ENCODE results near the gene ATRN. TPM values are rescaled to one million over a fixed set of nuclear protein-coding genes. Genes with fewer than 3 reads are reported as not detected.

ATRN gene
- total and polyA plus RNA-seq, 4 donors: 4.2 to 38.5 (median 21.2) TPM

GRCh38 chr20:3583765-3584164 lies 112.9 kb downstream of the ATRN start:
- WGBS, 2 donors: 86 to 99% methylated on average over 7 of the region's 7 CpGs
- H3K9ac ChIP-seq (ENCODE audit: insufficient read depth in 1 of 2, low read length in 2 of 2): no peak overlapping the region
- no peak for TF ChIP-seq CTCF (IDR thresholded peaks at IDR 0.05; ENCODE audit: control extremely low read depth, extremely low read depth)
- H3K4me1 ChIP-seq (ENCODE audit: control insufficient read depth in 5 of 5, insufficient read depth in 5 of 5, low read length in 5 of 5): no peaks in the 10 kb centered on the region
- no peak overlapping the region for H3K4me3 ChIP-seq
- peaks cover 16 to 30% (median 24%) of the 10 kb centered on the region in 4 donors for H3K36me3 ChIP-seq (ENCODE audit: control insufficient read depth in 4 of 4, insufficient read depth in 4 of 4, low read length in 4 of 4)
- no peak for DNase-seq
- peaks cover 0 to 3% (median under 1%) of the 10 kb centered on the region in 4 donors for H3K9me3 ChIP-seq (ENCODE audit: control insufficient read depth in 4 of 4, insufficient read depth in 3 of 4, low read length in 3 of 4)
- no peaks in the 10 kb centered on the region for H3K27me3 ChIP-seq (ENCODE audit: control insufficient read depth in 3 of 3, insufficient read depth in 3 of 3, low read length in 2 of 3)
- no peak overlapping the region for H3K27ac ChIP-seq (ENCODE audit: low read depth in 1 of 2, low read length in 1 of 2)
- ATAC-seq (ENCODE audit: insufficient read depth, low FRiP score): no peak

- 100% methylated on average over 1 of the region's 1 CpG for WGBS, 2 donors
- DNase-seq: no peak
- Histone ChIP-seq H3K9me3 (ENCODE audit: control insufficient read depth in 4 of 4, insufficient read depth in 3 of 4, low read length in 3 of 4) (peaks cover 0 to 3% (median under 1%) of the 10 kb centered on the region in 4 donors), H3K36me3 (ENCODE audit: control insufficient read depth in 4 of 4, insufficient read depth in 4 of 4, low read length in 4 of 4) (peaks cover 15 to 31% (median 24%) of the 10 kb centered on the region in 4 donors), H3K27ac (ENCODE audit: low read depth in 1 of 2, low read length in 1 of 2) (no peak overlapping the region), H3K9ac (ENCODE audit: insufficient read depth in 1 of 2, low read length in 2 of 2) (no peak overlapping the region), H3K4me3 (no peak overlapping the region), H3K4me1 (ENCODE audit: control insufficient read depth in 5 of 5, insufficient read depth in 5 of 5, low read length in 5 of 5) (peaks cover 0 to 2% (median 0%) of the 10 kb centered on the region in 5 donors), H3K27me3 (ENCODE audit: control insufficient read depth in 3 of 3, insufficient read depth in 3 of 3, low read length in 2 of 3) (no peaks in the 10 kb centered on the region)
- ATAC-seq (ENCODE audit: insufficient read depth, low FRiP score): no peak
- TF ChIP-seq CTCF (IDR thresholded peaks at IDR 0.05; ENCODE audit: control extremely low read depth, extremely low read depth): no peak
These were observed 115.3 kb downstream of the ATRN start for GRCh38 chr20:3586093-3586492.

GRCh38 chr20:3590164-3590563 lies 119.3 kb downstream of the ATRN start:
- TF ChIP-seq CTCF (IDR thresholded peaks at IDR 0.05; ENCODE audit: control extremely low read depth, extremely low read depth): no peak
- H3K4me1 ChIP-seq (ENCODE audit: control insufficient read depth in 5 of 5, insufficient read depth in 5 of 5, low read length in 5 of 5): peaks cover 0 to 2% (median 0%) of the 10 kb centered on the region in 5 donors
- 98 to 100% methylated on average over 1 of the region's 1 CpG for WGBS, 2 donors
- H3K27me3 ChIP-seq (ENCODE audit: control insufficient read depth in 3 of 3, insufficient read depth in 3 of 3, low read length in 2 of 3): no peaks in the 10 kb centered on the region
- H3K9ac ChIP-seq (ENCODE audit: insufficient read depth in 1 of 2, low read length in 2 of 2): no peak overlapping the region
- H3K27ac ChIP-seq (ENCODE audit: low read depth in 1 of 2, low read length in 1 of 2): no peak overlapping the region
- ATAC-seq (ENCODE audit: insufficient read depth, low FRiP score) (no peak), DNase-seq (no peak)
- H3K9me3 ChIP-seq (ENCODE audit: control insufficient read depth in 4 of 4, insufficient read depth in 3 of 4, low read length in 3 of 4): peaks cover 0 to 3% (median 0%) of the 10 kb centered on the region in 4 donors
- H3K4me3 ChIP-seq: no peak overlapping the region
- H3K36me3 ChIP-seq (ENCODE audit: control insufficient read depth in 4 of 4, insufficient read depth in 4 of 4, low read length in 4 of 4): peaks cover 17 to 37% (median 21%) of the 10 kb centered on the region in 4 donors

GRCh38 chr20:3592931-3593330 lies 122.1 kb downstream of the ATRN start:
- no peak for DNase-seq
- ATAC-seq (ENCODE audit: insufficient read depth, low FRiP score): no peak
- no peak overlapping the region for H3K4me3 ChIP-seq
- no peaks in the 10 kb centered on the region for H3K27me3 ChIP-seq (ENCODE audit: control insufficient read depth in 3 of 3, insufficient read depth in 3 of 3, low read length in 2 of 3)
- TF ChIP-seq CTCF (IDR thresholded peaks at IDR 0.05; ENCODE audit: control extremely low read depth, extremely low read depth): no peak
- H3K4me1 ChIP-seq (ENCODE audit: control insufficient read depth in 5 of 5, insufficient read depth in 5 of 5, low read length in 5 of 5): peaks cover 0 to 2% (median 0%) of the 10 kb centered on the region in 5 donors
- H3K9ac ChIP-seq (ENCODE audit: insufficient read depth in 1 of 2, low read length in 2 of 2): no peak overlapping the region
- H3K36me3 ChIP-seq (ENCODE audit: control insufficient read depth in 4 of 4, insufficient read depth in 4 of 4, low read length in 4 of 4): peaks cover 17 to 37% (median 27%) of the 10 kb centered on the region in 4 donors
- no peaks in the 10 kb centered on the region for H3K9me3 ChIP-seq (ENCODE audit: control insufficient read depth in 4 of 4, insufficient read depth in 3 of 4, low read length in 3 of 4)
- WGBS, 2 donors: 93 to 94% methylated on average over 4 of the region's 4 CpGs
- H3K27ac ChIP-seq (ENCODE audit: low read depth in 1 of 2, low read length in 1 of 2): no peak overlapping the region

All from lung (tissue), 12 donors.